Smooth muscle cell (in vitro differentiated cells): ENCODE measurements around the gene G3BP2. TPM values are rescaled to one million over a fixed set of nuclear protein-coding genes. Genes with fewer than 3 reads are reported as not detected.

Experiments
- DNase-seq: peaks from one replicate; lab custom pipeline; 2025; ENCODE audit not compliant: unreplicated experiment; lab: John Stamatoyannopoulos, UW
- H2AFZ ChIP-seq: fragments of 200-600 bp; sonication (generic); 2 replicates; pipeline ENCODE4 v1.6.0; 2016; ENCODE audit warnings: antibody characterized with exemption, low read depth, mild to moderate bottlenecking
- H3F3A ChIP-seq: fragments of 200-600 bp; sonication (generic); 2 replicates; pipeline ENCODE4 v1.6.0; 2017; ENCODE audit warnings: antibody characterized with exemption, low read depth
- H3K27ac ChIP-seq: fragments of 200-600 bp; sonication (generic); 2 replicates; pipeline ENCODE4 v1.5.1; 2016; ENCODE audit warnings: low read depth, mild to moderate bottlenecking
- H3K27me3 ChIP-seq: fragments of 200-600 bp; sonication (generic); 2 replicates; pipeline ENCODE4 v1.6.1; 2016; ENCODE audit warnings: low read depth, mild to moderate bottlenecking
- H3K36me3 ChIP-seq: fragments of 200-600 bp; sonication (generic); 2 replicates; pipeline ENCODE4 v1.5.1; 2016; ENCODE audit warnings: low read depth
- H3K4me1 ChIP-seq: fragments of 200-600 bp; sonication (generic); 2 replicates; pipeline ENCODE4 v1.5.1; 2016; ENCODE audit warnings: low read depth
- H3K4me2 ChIP-seq: fragments of 200-600 bp; sonication (generic); 2 replicates; pipeline ENCODE4 v1.6.0; 2016; ENCODE audit warnings: mild to moderate bottlenecking
- H3K4me3 ChIP-seq: fragments of 200-600 bp; sonication (generic); 2 replicates; pipeline ENCODE4 v1.5.1; 2016; ENCODE audit warnings: mild to moderate bottlenecking
- H3K79me2 ChIP-seq: fragments of 200-600 bp; sonication (generic); 2 replicates; pipeline ENCODE4 v1.6.0; 2016; ENCODE audit warnings: low read depth, mild to moderate bottlenecking
- H3K9ac ChIP-seq: fragments of 200-600 bp; sonication (generic); 2 replicates; pipeline ENCODE4 v1.6.0; 2016; ENCODE audit warnings: low read depth
- H3K9me3 ChIP-seq: fragments of 200-600 bp; sonication (generic); replicated peaks from 2 replicates; pipeline ENCODE4 v1.5.1; 2016; ENCODE audit warnings: low read depth
- H4K20me1 ChIP-seq: fragments of 200-600 bp; sonication (generic); 2 replicates; pipeline ENCODE4 v1.6.0; 2016; ENCODE audit warnings: low read depth
- CTCF ChIP-seq: fragments of 200-600 bp; sonication (generic); IDR thresholded peaks from 2 replicates; pipeline ENCODE4 v1.5.1; 2017; ENCODE audit warnings: borderline replicate concordance, mild to moderate bottlenecking, antibody characterized with exemption; ENCODE audit not compliant: insufficient read depth, poor library complexity, severe bottlenecking
- WGBS: methylation state at CpG from one replicate; pipeline ENCODE4 v1.1.7; 2016; ENCODE audit warnings: low lambda C conversion rate; 5-methylcytosine and 5-hydroxymethylcytosine counted together
- polyA plus RNA-seq: library from polyadenylated mRNA; unstranded; fragments of >200 nt; fragmentation: Nextera tagmentation; extraction: Ambion mirVana; gene quantifications from 2 replicates; pipeline ENCODE4 v1.2.1, GENCODE V29; 2016
- total RNA-seq: library from RNA; depleted of rRNA; stranded (reverse); fragments of >200 nt; gene quantifications from 2 replicates; pipeline ENCODE4 v1.2.3, GENCODE V29; 2014

The G3BP2 gene
- total and polyA plus RNA-seq, 2 experiments from 2014 or later, result 84.5 to 149 TPM

- H3K4me2 ChIP-seq, result no peak overlapping the region
- H3F3A ChIP-seq, result no peaks in the 10 kb centered on the region
- 94% methylated on average over 4 of the region's 4 CpGs for WGBS
- H3K4me1 ChIP-seq, result no peaks in the 10 kb centered on the region
- DNase-seq, result no peak
- no peak overlapping the region for H2AFZ ChIP-seq
- H3K27me3 ChIP-seq, result no peaks in the 10 kb centered on the region
- H3K4me3 ChIP-seq, result no peak overlapping the region
- H4K20me1 ChIP-seq, result no peaks in the 10 kb centered on the region
- H3K79me2 ChIP-seq, result no peaks in the 10 kb centered on the region
- no peaks in the 10 kb centered on the region for H3K9me3 ChIP-seq
- no peak overlapping the region for H3K9ac ChIP-seq
- no peak for TF ChIP-seq CTCF
- H3K27ac ChIP-seq, result no peak overlapping the region
- no peaks in the 10 kb centered on the region for H3K36me3 ChIP-seq
These were observed 67.3 kb downstream of the G3BP2 start for GRCh38 chr4:75605928-75606327.

- H3K27ac ChIP-seq, result no peak overlapping the region
- no peaks in the 10 kb centered on the region for H3F3A ChIP-seq
- WGBS, result 93% methylated on average over 4 of the region's 4 CpGs
- H3K36me3 ChIP-seq, result no peaks in the 10 kb centered on the region
- no peak overlapping the region for H2AFZ ChIP-seq
- H3K27me3 ChIP-seq, result no peaks in the 10 kb centered on the region
- no peaks in the 10 kb centered on the region for H3K4me1 ChIP-seq
- no peaks in the 10 kb centered on the region for H3K79me2 ChIP-seq
- TF ChIP-seq CTCF, result no peak
- no peak for DNase-seq
- no peak overlapping the region for H3K9ac ChIP-seq
- H3K4me2 ChIP-seq, result no peak overlapping the region
- H3K9me3 ChIP-seq, result no peaks in the 10 kb centered on the region
- no peak overlapping the region for H3K4me3 ChIP-seq
- no peaks in the 10 kb centered on the region for H4K20me1 ChIP-seq
These were observed 73.6 kb downstream of the G3BP2 start for GRCh38 chr4:75599647-75600046.

GRCh38 chr4:75598390-75598789 lies 74.8 kb downstream of the G3BP2 start:
- no peaks in the 10 kb centered on the region for H3K9me3 ChIP-seq
- H3K4me1 ChIP-seq, result no peaks in the 10 kb centered on the region
- H3K27me3 ChIP-seq, result no peaks in the 10 kb centered on the region
- no peaks in the 10 kb centered on the region for H3F3A ChIP-seq
- H3K4me3 ChIP-seq, result no peak overlapping the region
- no peak overlapping the region for H2AFZ ChIP-seq
- no peak overlapping the region for H3K27ac ChIP-seq
- 33% methylated on average over 3 of the region's 3 CpGs for WGBS
- H3K9ac ChIP-seq, result no peak overlapping the region
- H3K79me2 ChIP-seq, result no peaks in the 10 kb centered on the region
- TF ChIP-seq CTCF, result no peak
- H4K20me1 ChIP-seq, result no peaks in the 10 kb centered on the region
- H3K4me2 ChIP-seq, result no peak overlapping the region
- no peak for DNase-seq
- H3K36me3 ChIP-seq, result no peaks in the 10 kb centered on the region

- TF ChIP-seq CTCF, result no peak
- 89% methylated on average over 3 of the region's 3 CpGs for WGBS
- Histone ChIP-seq H3K27me3 (no peaks in the 10 kb centered on the region), H3K4me1 (no peaks in the 10 kb centered on the region), H3K9me3 (no peaks in the 10 kb centered on the region), H3K36me3 (no peaks in the 10 kb centered on the region), H3K9ac (no peak overlapping the region), H2AFZ (no peak overlapping the region), H3K4me3 (no peak overlapping the region), H3K4me2 (no peak overlapping the region), H4K20me1 (no peaks in the 10 kb centered on the region), H3K27ac (no peak overlapping the region), H3F3A (no peaks in the 10 kb centered on the region), H3K79me2 (no peaks in the 10 kb centered on the region)
- DNase-seq, result no peak
These were observed 77.2 kb downstream of the G3BP2 start for GRCh38 chr4:75596061-75596460.
